Spleen (tissue), 7 donors: Measurements from ENCODE around the gene IFNW1.

Experiments used
- CTCF ChIP-seq, 11 experiments: fragments of 200-600 bp in 7 of 11; fragments of 450-650 bp in 4 of 11; sonication (generic) in 4 of 11; IDR thresholded peaks in 8 of 11; conservative IDR thresholded peaks in 3 of 11; 1 replicate in 7 of 11; 2 replicates in 4 of 11; pipeline versions ENCODE4 v1.4.0 to v1.8.0; 2016 to 2021; ENCODE audit warnings: antibody characterized with exemption in 11 of 11, inconsistent platforms in 4 of 11, mild to moderate bottlenecking in 1 of 11
- POLR2AphosphoS5 ChIP-seq, 3 donors: sonication (generic); formaldehyde crosslinking; IDR thresholded peaks; one replicate each; pipeline ENCODE4 v1.5.1; 2017; ENCODE audit warnings: antibody characterized with exemption in 3 of 3
- donor health status: DM: no; HTN: no; CAD: no; lungs with moderate emphysema.
- donor health status: DM: no; HTN: no; CAD: no.
- donor health status: DM: no; HTN: no; CAD: no.

GRCh38 chr9:21096901-21097255, 44.8 kb downstream of the IFNW1 start:
- TF ChIP-seq CTCF (IDR thresholded peaks at IDR 0.05 in 8 of 11, conservative IDR thresholded peaks at IDR 0.05 in 3 of 11): no peak
- TF ChIP-seq POLR2AphosphoS5 (IDR thresholded peaks at IDR 0.05): no peak
